CD8-positive, alpha-beta memory T cell (primary cell): ENCODE measurements around the gene MLLT10. TPM values are rescaled to one million over a fixed set of nuclear protein-coding genes. Genes with fewer than 3 reads are reported as not detected.

Experiments used
- CTCF ChIA-PET: fragments of 350-600 bp; sonication (Branson Sonifier 250); formaldehyde crosslinking; loops from one replicate; lab custom pipeline; 2021; ENCODE audit warnings: antibody characterized with exemption; lab: Charles Lee
- POLR2A ChIA-PET: fragments of 350-600 bp; sonication (Branson Sonifier 250); formaldehyde crosslinking; loops from one replicate; lab custom pipeline; 2021; ENCODE audit warnings: antibody characterized with exemption; lab: Charles Lee
- DNase-seq, 5 donors: peaks; one replicate each; pipeline versions ENCODE4 v3.0.0 to v3.0.0-alpha.2; 2020 to 2022; ENCODE audit warnings: mixed read lengths in 1 of 5
- H3K27ac ChIP-seq: one replicate; pipeline ENCODE4 v1.7.0; 2013; ENCODE audit warnings: low read depth, mild to moderate bottlenecking, low read length, moderate library complexity
- H3K27me3 ChIP-seq: 2 replicates; pipeline ENCODE4 v1.7.0; 2013; ENCODE audit warnings: low read length, mild to moderate bottlenecking; ENCODE audit not compliant: insufficient read depth, poor library complexity, severe bottlenecking
- H3K36me3 ChIP-seq: 2 replicates; pipeline ENCODE4 v1.7.0; 2013; ENCODE audit warnings: mild to moderate bottlenecking, low read length, moderate library complexity; ENCODE audit not compliant: insufficient read depth
- H3K4me1 ChIP-seq: 2 replicates; pipeline ENCODE4 v1.7.0; 2013; ENCODE audit warnings: mild to moderate bottlenecking, low read length, moderate library complexity; ENCODE audit not compliant: insufficient read depth
- H3K4me3 ChIP-seq: 2 replicates; pipeline ENCODE4 v1.7.0; 2013; ENCODE audit warnings: mild to moderate bottlenecking, low read length
- H3K9me3 ChIP-seq: 2 replicates; pipeline ENCODE4 v1.7.0; 2013; ENCODE audit warnings: mild to moderate bottlenecking, low read length
- H3K27ac Mint-ChIP-seq, 8 donors: one replicate each; pipeline ENCODE4 v1.8.0; 2020 to 2021; ENCODE audit warnings: mixed read lengths in 8 of 8, mild to moderate bottlenecking in 6 of 8, inconsistent platforms in 3 of 8, moderate library complexity in 3 of 8
- H3K27me3 Mint-ChIP-seq, 2 donors: one replicate each; pipeline ENCODE4 v1.8.0; 2020 to 2021; ENCODE audit warnings: mixed read lengths in 2 of 2, mild to moderate bottlenecking in 1 of 2, moderate library complexity in 1 of 2
- H3K36me3 Mint-ChIP-seq, 3 donors: one replicate each; pipeline ENCODE4 v1.8.0; 2020 to 2021; ENCODE audit warnings: mixed read lengths in 3 of 3, inconsistent platforms in 1 of 3, mild to moderate bottlenecking in 1 of 3
- H3K4me1 Mint-ChIP-seq, 3 donors: one replicate each; pipeline ENCODE4 v1.8.0; 2020 to 2021; ENCODE audit warnings: mixed read lengths in 3 of 3, inconsistent platforms in 1 of 3, mild to moderate bottlenecking in 1 of 3
- H3K4me3 Mint-ChIP-seq, 7 donors: one replicate each; pipeline ENCODE4 v1.8.0; 2020 to 2021; ENCODE audit warnings: mixed read lengths in 7 of 7, mild to moderate bottlenecking in 6 of 7, moderate library complexity in 4 of 7, inconsistent platforms in 2 of 7
- H3K9me3 Mint-ChIP-seq, 5 donors: one replicate each; pipeline ENCODE4 v1.8.0; 2020 to 2022; ENCODE audit warnings: mixed read lengths in 5 of 5, mild to moderate bottlenecking in 3 of 5, moderate library complexity in 2 of 5, inconsistent platforms in 1 of 5
- polyA plus RNA-seq: library from polyadenylated mRNA; unstranded; fragments of 300-500 nt; fragmentation: Illumina TruSeq; gene quantifications from one replicate; pipeline ENCODE4 v1.2.3, GENCODE V29; 2021
- total RNA-seq, 2 experiments: library from RNA; stranded (reverse); gene quantifications; one replicate each; pipeline ENCODE4 v1.2.3, GENCODE V29; 2021

Gene MLLT10
- total and polyA plus RNA-seq, 3 experiments from 2014 or later = 7.4 to 37.2 (median 35.6) TPM

DNA sequence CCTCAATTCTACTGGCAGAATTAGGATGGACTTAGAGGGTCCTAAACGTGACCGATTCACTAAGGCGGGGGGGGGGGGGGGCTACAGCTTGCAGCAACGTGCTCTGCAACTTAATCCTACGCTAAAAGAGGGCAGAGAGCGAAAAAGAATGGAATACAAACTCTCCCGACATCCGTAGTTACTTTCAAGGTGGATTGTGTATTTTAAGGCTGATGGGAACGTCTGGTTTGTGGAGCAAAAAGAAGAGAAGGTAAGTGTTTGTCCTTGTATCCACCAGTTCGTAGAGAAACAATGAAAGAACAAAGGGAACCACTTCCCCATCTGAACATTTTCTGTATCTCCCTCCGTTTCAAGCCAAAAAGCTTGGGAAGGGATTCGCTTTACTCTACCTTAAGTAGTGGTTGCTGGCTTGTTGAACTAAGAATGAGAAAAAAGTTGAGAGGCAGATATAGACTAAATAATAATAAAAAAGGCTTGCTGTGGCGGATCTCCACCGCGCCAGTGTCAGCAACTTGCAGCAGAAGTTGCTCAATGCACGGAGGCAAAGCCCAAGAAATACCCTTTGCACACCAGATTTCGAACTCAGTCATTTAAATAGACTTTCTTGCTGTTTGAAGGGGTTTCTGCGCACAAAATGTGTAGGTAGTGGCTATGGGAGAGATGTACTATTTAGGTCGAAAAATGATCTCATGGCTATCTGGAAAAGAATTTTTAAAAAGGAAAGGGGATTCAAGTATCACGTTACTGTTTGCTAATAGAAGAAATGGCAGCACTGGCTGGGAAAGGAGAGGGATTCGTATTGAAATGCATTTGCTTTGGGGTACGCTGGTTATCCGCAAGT lies 9.3 kb upstream of the MLLT10 start:
- POLR2A ChIA-PET = interaction anchor here (0.6 to 2.1 kb wide), 6 partner anchors 8 to 1170 kb away, joined by 3 to 13 read pairs (median 4); partner anchors contain the start of gene MLLT10
- H3K4me3 Mint-ChIP-seq = peak overlapping the region; percentile 82 to 99 (median 90)
- H3K4me1 Mint-ChIP-seq = peaks cover 29 to 46% (median 40%) of the 10 kb centered on the region in 3 donors
- no peak for DNase-seq
- Histone ChIP-seq H3K4me3 (peak overlapping the region; percentile 83), H3K9me3 (no peaks in the 10 kb centered on the region), H3K4me1 (peaks cover 17% of the 10 kb centered on the region), H3K36me3 (no peaks in the 10 kb centered on the region), H3K27ac (peak overlapping the region; percentile 72), H3K27me3 (peaks cover 11% of the 10 kb centered on the region)
- peaks cover 0 to 6% (median 2%) of the 10 kb centered on the region in 5 donors for H3K9me3 Mint-ChIP-seq
- H3K27me3 Mint-ChIP-seq = peaks cover 34 to 36% of the 10 kb centered on the region in 2 donors
- CTCF ChIA-PET = interaction anchor here (0.6 to 3.1 kb wide), 3 partner anchors 13 to 73 kb away, joined by 3 to 19 read pairs (median 8); no protein-coding TSS in a partner anchor
- peak overlapping the region; percentile 72 to 99 (median 94) for H3K27ac Mint-ChIP-seq
- H3K36me3 Mint-ChIP-seq = peaks cover 0 to 11% (median 0%) of the 10 kb centered on the region in 3 donors

DNA sequence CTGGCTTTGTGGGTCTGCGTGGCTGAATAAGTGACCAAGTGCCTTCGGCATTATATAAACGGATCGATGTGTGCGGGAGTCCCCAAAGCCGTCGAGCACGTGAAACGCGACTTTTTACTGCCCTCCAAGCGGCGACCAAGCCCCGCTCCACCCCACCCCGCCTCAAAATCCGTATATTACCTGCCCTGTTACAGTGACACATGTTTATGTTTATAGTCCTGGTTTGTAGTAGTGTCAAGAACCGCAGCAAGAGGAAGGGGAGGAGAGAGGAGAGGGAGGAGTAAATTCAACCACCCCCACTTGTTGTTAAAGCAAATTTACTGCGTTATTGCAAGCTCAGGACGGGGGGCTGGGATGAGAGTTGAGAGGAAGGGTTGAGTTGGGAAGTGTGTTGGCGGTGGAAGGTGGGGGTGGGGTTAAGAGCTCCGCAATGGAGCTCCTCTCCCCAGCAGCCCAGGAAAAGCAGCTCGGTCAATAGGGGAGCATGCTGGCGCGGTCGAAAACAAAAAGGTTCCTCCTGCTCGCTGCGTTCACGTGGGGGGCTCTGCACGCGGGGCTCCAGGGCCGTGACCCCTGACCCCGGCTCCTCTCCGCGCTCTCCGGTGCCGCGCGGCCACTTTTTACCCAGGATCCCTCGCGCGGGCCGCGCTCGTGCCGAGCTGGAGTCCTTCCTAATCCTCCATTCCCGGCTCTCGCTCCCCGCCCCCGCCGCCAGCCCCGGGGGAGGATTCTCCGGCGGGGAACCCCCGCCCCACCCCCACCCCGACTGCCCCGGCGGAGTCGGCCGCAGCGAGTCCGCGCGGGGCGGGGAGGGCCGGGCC lies 8.5 kb upstream of the MLLT10 start, which contains the start of gene SKIDA1:
Gene SKIDA1, minus strand, starts transcription at position 316 of the 821 bp plus-strand sequence. CDS start 7,860 bp downstream, outside the sequence.
- ChIA-PET POLR2A (interaction anchor here (0.6 to 2.2 kb wide), 13 partner anchors 8 to 1169 kb away, joined by 3 to 13 read pairs (median 4); partner anchors contain the start of genes COMMD3 and MLLT10), CTCF (interaction anchor here (0.6 to 3.1 kb wide), 4 partner anchors 7 to 74 kb away, joined by 3 to 19 read pairs (median 6); no protein-coding TSS in a partner anchor)
- Histone ChIP-seq H3K4me3 (peak within 1 kb of the TSS; percentile 83), H3K36me3 (no peaks in the 10 kb centered on the region), H3K4me1 (peaks cover 13% of the 10 kb centered on the region), H3K9me3 (no peaks in the 10 kb centered on the region), H3K27ac (peak within 1 kb of the TSS; percentile 72), H3K27me3 (peaks cover 6% of the 10 kb centered on the region)
- peak; percentile 41 to 73 (median 54) for DNase-seq
- H3K4me3 Mint-ChIP-seq = peak within 1 kb of the TSS; percentile 82 to 99 (median 95)
- peaks cover 0 to 1% (median 0%) of the 10 kb centered on the region in 5 donors for H3K9me3 Mint-ChIP-seq
- H3K27me3 Mint-ChIP-seq = peaks cover 27 to 28% of the 10 kb centered on the region in 2 donors
- H3K4me1 Mint-ChIP-seq = peaks cover 23 to 38% (median 31%) of the 10 kb centered on the region in 3 donors
- peaks cover 0 to 11% (median 0%) of the 10 kb centered on the region in 3 donors for H3K36me3 Mint-ChIP-seq
- peak within 1 kb of the TSS; percentile 72 to 99 (median 95) for H3K27ac Mint-ChIP-seq

DNA sequence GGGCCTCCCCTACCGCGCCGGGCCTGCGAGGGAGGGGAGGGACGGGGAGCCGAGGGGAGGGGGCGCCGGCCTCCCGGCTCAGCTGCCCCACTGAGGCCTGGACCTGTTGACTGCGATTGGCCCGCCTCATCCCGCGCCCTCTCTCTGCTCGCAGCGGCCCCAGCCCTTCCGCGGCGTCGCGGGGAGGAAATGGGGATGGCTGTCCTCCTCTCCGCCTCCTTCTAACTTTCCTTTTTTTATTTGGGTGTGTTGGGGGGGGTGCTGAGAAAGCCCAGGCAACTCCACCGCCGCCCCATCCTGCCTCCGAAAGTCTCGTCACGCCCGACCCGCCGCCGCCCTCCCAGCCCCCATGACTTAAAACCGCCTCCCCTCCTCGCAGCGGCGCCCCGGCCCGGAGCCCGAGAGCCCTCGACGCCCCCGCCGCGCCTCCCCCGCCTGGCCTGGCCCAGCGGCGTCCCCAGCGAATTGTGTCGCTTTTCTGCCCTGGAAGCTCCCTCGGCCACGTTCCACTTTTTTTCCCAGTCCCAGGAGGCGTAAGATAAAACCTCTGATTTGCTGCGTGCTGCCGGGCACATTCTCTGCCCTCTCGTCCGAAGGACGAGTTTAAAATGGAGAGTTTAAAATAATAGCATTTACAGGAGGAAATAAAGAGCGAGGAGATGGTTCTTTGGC lies 7.7 kb upstream of the MLLT10 start:
- CTCF ChIA-PET = interaction anchor here (1.8 to 3.1 kb wide), 3 partner anchors 8 to 31 kb away, joined by 4 to 19 read pairs (median 8); no protein-coding TSS in a partner anchor
- peaks cover 19 to 20% of the 10 kb centered on the region in 2 donors for H3K27me3 Mint-ChIP-seq
- H3K4me1 ChIP-seq = peaks cover 13% of the 10 kb centered on the region
- peak; percentile 50 to 81 (median 54) for DNase-seq
- H3K27ac Mint-ChIP-seq = peak overlapping the region; percentile 72 to 99 (median 94)
- H3K9me3 Mint-ChIP-seq = no peaks in the 10 kb centered on the region
- H3K27ac ChIP-seq = peak overlapping the region; percentile 70
- H3K4me1 Mint-ChIP-seq = peaks cover 22 to 35% (median 30%) of the 10 kb centered on the region in 3 donors
- H3K9me3 ChIP-seq = no peaks in the 10 kb centered on the region
- H3K4me3 Mint-ChIP-seq = peak overlapping the region; percentile 82 to 97 (median 93)
- H3K36me3 ChIP-seq = no peaks in the 10 kb centered on the region
- H3K4me3 ChIP-seq = peak overlapping the region; percentile 83
- POLR2A ChIA-PET = interaction anchor here (0.6 to 2.2 kb wide), 16 partner anchors 7 to 1107 kb away, joined by 3 to 13 read pairs (median 4); partner anchors contain the start of genes COMMD3 and MLLT10
- H3K27me3 ChIP-seq = no peaks in the 10 kb centered on the region
- peaks cover 0 to 11% (median 0%) of the 10 kb centered on the region in 3 donors for H3K36me3 Mint-ChIP-seq

DNA sequence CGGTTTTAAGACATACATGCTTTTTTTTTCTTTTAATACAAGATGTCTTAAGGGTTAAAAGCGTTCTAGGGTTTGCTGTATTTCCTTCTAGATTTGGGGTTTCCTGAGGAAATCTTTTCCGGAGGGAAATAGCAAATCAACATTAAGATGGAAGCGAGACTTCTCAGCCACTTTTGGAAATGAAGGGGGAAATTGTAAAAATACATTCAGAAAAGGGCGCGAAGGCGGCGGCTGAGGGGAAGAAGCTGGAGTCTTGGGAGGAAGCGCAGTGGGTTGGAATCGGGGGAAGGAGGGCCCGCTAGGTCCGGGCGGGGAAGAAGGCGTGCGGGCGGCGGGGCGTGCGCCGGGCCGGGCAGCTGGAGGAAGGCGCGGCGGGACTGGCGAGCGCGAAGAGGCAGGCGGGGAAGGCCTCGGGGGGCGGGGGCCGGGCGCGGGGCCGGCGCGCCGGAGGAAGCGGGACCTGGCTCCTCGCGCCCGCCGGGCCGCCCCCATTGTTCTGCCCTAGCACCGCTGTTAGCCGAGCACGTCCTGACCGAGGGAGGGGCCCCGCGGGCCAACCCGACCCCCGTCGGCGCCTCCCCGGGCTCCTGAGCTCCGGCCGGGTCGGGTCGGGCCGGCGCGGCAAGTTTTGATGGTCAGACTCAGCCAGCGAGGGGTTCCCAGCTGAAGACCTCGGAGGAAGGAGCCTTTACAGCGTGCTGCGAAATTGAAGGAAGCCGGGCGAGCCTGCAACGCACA lies 7.0 kb upstream of the MLLT10 start:
- peaks cover 0 to 11% (median 0%) of the 10 kb centered on the region in 3 donors for H3K36me3 Mint-ChIP-seq
- peaks cover 13% of the 10 kb centered on the region for H3K4me1 ChIP-seq
- H3K9me3 Mint-ChIP-seq = no peaks in the 10 kb centered on the region
- ChIA-PET POLR2A (interaction anchor here (0.5 to 2.2 kb wide), 12 partner anchors 9 to 1106 kb away, joined by 3 to 8 read pairs (median 4); partner anchors contain the start of gene COMMD3), CTCF (interaction anchor here (1.8 to 3.1 kb wide), 3 partner anchors 8 to 31 kb away, joined by 4 to 19 read pairs (median 8); no protein-coding TSS in a partner anchor)
- no peaks in the 10 kb centered on the region for H3K27me3 ChIP-seq
- H3K4me3 Mint-ChIP-seq = peak overlapping the region; percentile 82 to 97 (median 93)
- peak overlapping the region; percentile 72 to 99 (median 94) for H3K27ac Mint-ChIP-seq
- peaks cover 22 to 35% (median 30%) of the 10 kb centered on the region in 3 donors for H3K4me1 Mint-ChIP-seq
- H3K36me3 ChIP-seq = no peaks in the 10 kb centered on the region
- peak overlapping the region; percentile 83 for H3K4me3 ChIP-seq
- no peaks in the 10 kb centered on the region for H3K9me3 ChIP-seq
- peak; percentile 29 to 63 (median 32) for DNase-seq
- H3K27me3 Mint-ChIP-seq = peaks cover 13% of the 10 kb centered on the region in 2 donors
- peak overlapping the region; percentile 70 for H3K27ac ChIP-seq

DNA sequence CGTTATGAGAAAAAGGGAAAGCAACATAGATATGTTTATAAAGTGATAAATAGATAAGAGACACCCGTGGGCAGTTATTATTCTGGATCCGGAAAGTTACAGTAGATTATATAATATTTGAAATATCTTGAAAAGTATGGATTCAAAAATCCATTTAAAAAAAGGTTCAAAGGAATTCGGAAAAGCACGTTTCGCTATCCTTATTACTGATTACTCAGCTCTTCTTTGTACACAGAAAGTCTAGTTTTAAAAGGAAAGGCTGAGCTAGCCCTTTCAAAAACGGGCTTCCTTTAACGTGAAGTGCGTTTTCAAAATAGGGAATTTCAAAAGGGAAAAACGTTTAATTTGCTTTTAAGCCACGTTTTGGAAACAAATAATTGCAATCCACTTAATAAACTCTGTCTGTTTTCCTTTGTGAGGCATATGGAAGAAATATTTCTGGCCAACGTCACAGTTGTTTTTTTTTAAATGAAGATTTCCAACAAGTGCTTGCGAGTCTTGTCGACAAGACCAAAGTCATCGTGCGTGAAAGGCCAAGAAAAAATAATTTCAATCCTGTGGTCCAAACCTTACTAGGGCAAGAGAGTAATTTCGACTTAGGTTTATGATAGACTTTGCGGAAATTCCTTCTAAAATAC lies 6.3 kb upstream of the MLLT10 start:
- Mint-ChIP-seq H3K36me3 (peaks cover 0 to 11% (median 0%) of the 10 kb centered on the region in 3 donors), H3K27me3 (peaks cover 8 to 10% of the 10 kb centered on the region in 2 donors), H3K4me1 (peaks cover 25 to 37% (median 33%) of the 10 kb centered on the region in 3 donors), H3K27ac (peak overlapping the region in 7 of 8 donors; percentile 24 to 81 (median 71)), H3K4me3 (peak overlapping the region; percentile 72 to 92 (median 80)), H3K9me3 (no peaks in the 10 kb centered on the region)
- Histone ChIP-seq H3K9me3 (no peaks in the 10 kb centered on the region), H3K4me3 (no peak overlapping the region), H3K36me3 (no peaks in the 10 kb centered on the region), H3K4me1 (peaks cover 15% of the 10 kb centered on the region), H3K27me3 (no peaks in the 10 kb centered on the region), H3K27ac (peak overlapping the region; percentile 70)
- ChIA-PET CTCF (interaction anchor here (1.8 to 3.1 kb wide), 3 partner anchors 9 to 32 kb away, joined by 4 to 19 read pairs (median 8); no protein-coding TSS in a partner anchor), POLR2A (interaction anchor here (0.5 to 2.2 kb wide), 7 partner anchors 10 to 1073 kb away, joined by 3 to 8 read pairs (median 4); no protein-coding TSS in a partner anchor)
- DNase-seq = no peak
